PC-3 (cell line): ENCODE measurements around the gene SLCO4C1. TPM values are rescaled to one million over a fixed set of nuclear protein-coding genes. Genes with fewer than 3 reads are reported as not detected.

Experiments
- ATAC-seq: fragments of 200-7000 bp; cut with Tn5 transposase; 2 replicates; pipeline ENCODE4 v1.9.1; 2020; ENCODE audit warnings: mild to moderate bottlenecking, moderate library complexity
- BruUV-seq: library from RNA; stranded (reverse); fragments of 400-500 nt; replicated peaks from 2 replicates; lab custom pipeline; 2021; lab: Mats Ljungman, UMichigan
- CTCF ChIA-PET: fragments of 300-600 bp; sonication (Branson Sonifier 250); formaldehyde crosslinking; loops from one replicate; lab custom pipeline; 2022; ENCODE audit warnings: antibody characterized with exemption; lab: Charles Lee
- POLR2A ChIA-PET: fragments of 300-600 bp; sonication (Branson Sonifier 250); formaldehyde crosslinking; loops from one replicate; lab custom pipeline; 2022; ENCODE audit warnings: antibody characterized with exemption; ENCODE audit not compliant: unreplicated experiment; lab: Charles Lee
- DNase-seq: peaks from one replicate; pipeline ENCODE4 v3.0.0-alpha.2; 2015
- H2AFZ ChIP-seq: fragments of 300-600 bp; sonication (generic); 2 replicates; pipeline ENCODE4 v1.6.0; 2016; ENCODE audit warnings: antibody characterized with exemption, low read length
- H3F3A ChIP-seq: fragments of 300-600 bp; sonication (generic); one replicate; pipeline ENCODE4 v1.6.0; 2017; ENCODE audit warnings: antibody characterized with exemption, low read length, control low read depth, mild to moderate bottlenecking; ENCODE audit not compliant: unreplicated experiment
- H3K27ac ChIP-seq: fragments of 300-600 bp; sonication (generic); 2 replicates; pipeline ENCODE4 v1.5.1; 2016; ENCODE audit warnings: mild to moderate bottlenecking, low read length
- H3K27me3 ChIP-seq: fragments of 300-600 bp; sonication (generic); 2 replicates; pipeline ENCODE4 v1.6.1; 2016; ENCODE audit warnings: low read length, mixed read lengths
- H3K36me3 ChIP-seq: fragments of 300-600 bp; sonication (generic); 2 replicates; pipeline ENCODE4 v1.6.1; 2016; ENCODE audit warnings: low read depth, mixed run types, low read length, mixed read lengths
- H3K4me1 ChIP-seq: fragments of 300-600 bp; sonication (generic); 2 replicates; pipeline ENCODE4 v1.5.1; 2016; ENCODE audit warnings: low read length; ENCODE audit not compliant: insufficient read depth
- H3K4me2 ChIP-seq: fragments of 300-600 bp; sonication (generic); 2 replicates; pipeline ENCODE4 v1.6.0; 2016; ENCODE audit warnings: low read length
- H3K4me3 ChIP-seq: fragments of 300-600 bp; sonication (generic); 2 replicates; pipeline ENCODE4 v1.5.1; 2016; ENCODE audit warnings: mild to moderate bottlenecking, low read length, mixed read lengths
- H3K79me2 ChIP-seq: fragments of 300-600 bp; sonication (generic); 2 replicates; pipeline ENCODE4 v1.6.1; 2017; ENCODE audit warnings: low read length, mixed read lengths
- H3K9ac ChIP-seq: fragments of 300-600 bp; sonication (generic); 2 replicates; pipeline ENCODE4 v1.6.0; 2016; ENCODE audit warnings: mild to moderate bottlenecking, low read length
- H3K9me2 ChIP-seq: fragments of 300-600 bp; sonication (generic); replicated peaks from 2 replicates; pipeline ENCODE4 v1.6.1; 2016; ENCODE audit warnings: mixed run types, low read length, mixed read lengths
- H3K9me3 ChIP-seq: fragments of 300-600 bp; sonication (generic); 2 replicates; pipeline ENCODE4 v1.6.1; 2016; ENCODE audit warnings: low read length, mixed read lengths
- H4K20me1 ChIP-seq: fragments of 300-600 bp; sonication (generic); 2 replicates; pipeline ENCODE4 v1.6.1; 2016; ENCODE audit warnings: low read length, mixed read lengths
- EZH2 ChIP-seq: fragments of 300-600 bp; sonication (generic); IDR thresholded peaks from one replicate; pipeline ENCODE4 v1.6.1; 2017; ENCODE audit warnings: antibody characterized with exemption, mild to moderate bottlenecking, low read length; ENCODE audit not compliant: unreplicated experiment
- EZH2phosphoT487 ChIP-seq: fragments of 300-600 bp; sonication (generic); IDR thresholded peaks from 2 replicates; pipeline ENCODE4 v1.6.1; 2018; ENCODE audit warnings: mild to moderate bottlenecking, antibody characterized with exemption, low read length, borderline replicate concordance
- intact Hi-C: fragments of 100-400 bp; cut with micrococcal nuclease; formaldehyde crosslinking; loops from 2 replicates; pipeline ENCODE4 v1.9.0; 2023
- total RNA-seq: library from RNA; depleted of rRNA; stranded (reverse); fragments of >200 nt; gene quantifications from 2 replicates; pipeline ENCODE4 v1.2.3, GENCODE V29; 2014
- TF ChIP-seq, protein P1 (sequence below): fragments of 300-600 bp; sonication (generic); conservative IDR thresholded peaks from 2 replicates; pipeline ENCODE4 v1.5.1; 2017; ENCODE audit warnings: antibody characterized with exemption, low read depth, mild to moderate bottlenecking, low read length

Gene SLCO4C1
- total RNA-seq, 1 experiment from 2014 or later, result not detected

DNA sequence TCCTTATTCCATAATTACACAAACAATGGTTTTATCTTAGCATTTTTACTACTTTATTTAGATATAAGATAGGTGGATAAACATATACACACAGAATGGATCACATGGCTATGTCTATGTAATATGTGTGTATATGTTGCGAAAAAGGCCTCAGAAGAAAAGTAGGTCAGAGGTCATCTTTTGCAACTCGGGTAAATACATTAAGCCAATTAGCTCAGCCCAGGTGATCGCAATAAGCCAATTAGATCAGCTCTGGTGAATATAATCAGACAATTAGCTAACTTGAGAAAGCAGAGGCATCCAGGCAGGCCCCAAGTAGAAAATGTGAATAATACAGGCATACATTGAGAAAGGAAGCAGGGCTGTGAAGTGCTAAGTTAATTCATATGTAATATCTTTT lies 24.3 kb downstream of the SLCO4C1 start:
- Histone ChIP-seq H4K20me1 (no peaks in the 10 kb centered on the region), H3K79me2 (no peaks in the 10 kb centered on the region), H3K9ac (no peak overlapping the region), H3K9me2 (no peaks in the 10 kb centered on the region), H3K4me2 (no peak overlapping the region), H3K36me3 (no peaks in the 10 kb centered on the region), H3K27me3 (peaks cover 22% of the 10 kb centered on the region), H3F3A (no peaks in the 10 kb centered on the region), H3K27ac (no peak overlapping the region), H3K9me3 (no peaks in the 10 kb centered on the region), H3K4me1 (no peaks in the 10 kb centered on the region), H2AFZ (no peak overlapping the region), H3K4me3 (no peak overlapping the region)
- POLR2A ChIA-PET, result no interaction called here
- CTCF ChIA-PET, result no interaction called here
- ATAC-seq (no peak), DNase-seq (no peak)
- BruUV-seq, result no TSS peak
- intact Hi-C loops, result no loop called here
- TF ChIP-seq, protein P1, sequence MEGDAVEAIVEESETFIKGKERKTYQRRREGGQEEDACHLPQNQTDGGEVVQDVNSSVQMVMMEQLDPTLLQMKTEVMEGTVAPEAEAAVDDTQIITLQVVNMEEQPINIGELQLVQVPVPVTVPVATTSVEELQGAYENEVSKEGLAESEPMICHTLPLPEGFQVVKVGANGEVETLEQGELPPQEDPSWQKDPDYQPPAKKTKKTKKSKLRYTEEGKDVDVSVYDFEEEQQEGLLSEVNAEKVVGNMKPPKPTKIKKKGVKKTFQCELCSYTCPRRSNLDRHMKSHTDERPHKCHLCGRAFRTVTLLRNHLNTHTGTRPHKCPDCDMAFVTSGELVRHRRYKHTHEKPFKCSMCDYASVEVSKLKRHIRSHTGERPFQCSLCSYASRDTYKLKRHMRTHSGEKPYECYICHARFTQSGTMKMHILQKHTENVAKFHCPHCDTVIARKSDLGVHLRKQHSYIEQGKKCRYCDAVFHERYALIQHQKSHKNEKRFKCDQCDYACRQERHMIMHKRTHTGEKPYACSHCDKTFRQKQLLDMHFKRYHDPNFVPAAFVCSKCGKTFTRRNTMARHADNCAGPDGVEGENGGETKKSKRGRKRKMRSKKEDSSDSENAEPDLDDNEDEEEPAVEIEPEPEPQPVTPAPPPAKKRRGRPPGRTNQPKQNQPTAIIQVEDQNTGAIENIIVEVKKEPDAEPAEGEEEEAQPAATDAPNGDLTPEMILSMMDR, result no peak
- no peak for TF ChIP-seq EZH2
- no peak for TF ChIP-seq EZH2phosphoT487

DNA sequence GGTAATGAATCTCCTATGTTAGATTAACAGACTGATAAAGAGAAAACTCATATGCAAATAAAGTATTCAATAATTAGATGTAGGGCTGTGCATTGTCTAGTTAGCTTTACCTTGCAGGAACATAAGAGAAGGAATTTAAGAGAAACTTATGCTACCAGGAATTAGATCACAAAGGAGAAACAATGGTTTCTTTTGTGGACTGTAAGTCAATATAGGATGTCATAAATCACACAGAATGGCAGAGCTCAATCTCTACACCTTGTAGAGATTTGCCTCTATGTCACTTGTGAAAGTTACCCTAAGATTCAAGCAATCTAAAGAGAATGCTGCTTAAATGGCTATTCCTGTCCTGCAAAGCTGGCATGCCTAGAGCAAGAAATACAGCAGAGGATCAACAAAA lies 26.0 kb downstream of the SLCO4C1 start:
- no peaks in the 10 kb centered on the region for H3K9me3 ChIP-seq
- H3F3A ChIP-seq, result no peaks in the 10 kb centered on the region
- H3K36me3 ChIP-seq, result no peaks in the 10 kb centered on the region
- ATAC-seq (no peak), DNase-seq (no peak)
- ChIA-PET POLR2A (no interaction called here), CTCF (no interaction called here)
- no peak overlapping the region for H3K9ac ChIP-seq
- no peak overlapping the region for H3K4me3 ChIP-seq
- no peaks in the 10 kb centered on the region for H4K20me1 ChIP-seq
- no peak overlapping the region for H2AFZ ChIP-seq
- no peak overlapping the region for H3K4me2 ChIP-seq
- H3K9me2 ChIP-seq, result no peaks in the 10 kb centered on the region
- H3K27me3 ChIP-seq, result peaks cover 12% of the 10 kb centered on the region; the same call in 1 of the 2 replicates
- no peaks in the 10 kb centered on the region for H3K79me2 ChIP-seq
- intact Hi-C loops, result no loop called here
- no peak overlapping the region for H3K27ac ChIP-seq
- H3K4me1 ChIP-seq, result no peaks in the 10 kb centered on the region
- no peak for TF ChIP-seq EZH2phosphoT487
- no peak for TF ChIP-seq EZH2
- TF ChIP-seq, protein P1, result no peak
- no TSS peak for BruUV-seq

DNA sequence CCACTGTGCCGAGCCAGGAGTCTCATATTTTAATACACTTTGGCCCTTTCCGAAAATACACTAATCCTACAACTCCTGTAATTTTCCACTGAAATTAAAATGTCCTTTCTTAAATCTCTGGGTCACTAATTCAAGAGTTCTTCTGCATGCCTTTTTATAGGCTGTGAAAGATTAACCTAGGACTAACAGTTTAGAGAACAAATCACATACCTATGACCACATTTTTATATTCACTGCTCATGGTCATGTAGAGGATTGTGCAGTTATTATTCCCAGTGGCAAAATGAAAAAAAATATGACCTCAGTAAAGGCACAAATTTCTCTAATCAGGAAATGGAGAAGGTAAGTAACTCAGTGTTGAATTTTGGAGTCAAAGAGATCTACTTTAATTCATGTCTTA lies 33.4 kb downstream of the SLCO4C1 start:
- peaks cover 19% of the 10 kb centered on the region; the same call in 1 of the 2 replicates for H3K27me3 ChIP-seq
- H3K27ac ChIP-seq, result no peak overlapping the region
- H3K36me3 ChIP-seq, result no peaks in the 10 kb centered on the region
- no peak overlapping the region for H2AFZ ChIP-seq
- no peaks in the 10 kb centered on the region for H3K9me3 ChIP-seq
- ATAC-seq (no peak), DNase-seq (no peak)
- no peak overlapping the region for H3K9ac ChIP-seq
- POLR2A ChIA-PET, result no interaction called here
- no peaks in the 10 kb centered on the region for H3K4me1 ChIP-seq
- H4K20me1 ChIP-seq, result no peaks in the 10 kb centered on the region
- H3K4me3 ChIP-seq, result no peak overlapping the region
- H3F3A ChIP-seq, result no peaks in the 10 kb centered on the region
- TF ChIP-seq EZH2phosphoT487 (no peak), EZH2 (no peak)
- TF ChIP-seq, protein P1, result no peak
- no peak overlapping the region for H3K4me2 ChIP-seq
- BruUV-seq, result no TSS peak
- no peaks in the 10 kb centered on the region for H3K9me2 ChIP-seq
- H3K79me2 ChIP-seq, result no peaks in the 10 kb centered on the region
- intact Hi-C loops, result no loop called here
- CTCF ChIA-PET, result no interaction called here
